Measurements from ENCODE around the gene OR52H1. TPM values are rescaled to one million over a fixed set of nuclear protein-coding genes. Genes with fewer than 3 reads are reported as not detected.

OR52H1 gene
- polyA plus RNA-seq, 3 donors from 2014 or later: not detected

Other genes with a start within 250 kb of the OR52H1 start
- not detected for gene OR51B4, start 246.6 kb downstream of the OR52H1 start, polyA plus RNA-seq
- gene OR51B2, start 224.2 kb downstream of the OR52H1 start, polyA plus RNA-seq: not detected
- gene OR51B5, start 205.0 kb downstream of the OR52H1 start, polyA plus RNA-seq: not detected
- gene OR51B6, start 197.0 kb downstream of the OR52H1 start, polyA plus RNA-seq: not detected
- gene OR51M1, start 164.7 kb downstream of the OR52H1 start, polyA plus RNA-seq: not detected
- not detected for gene OR51Q1, start 126.4 kb downstream of the OR52H1 start, polyA plus RNA-seq
- gene OR51I1, start 107.0 kb downstream of the OR52H1 start, polyA plus RNA-seq: not detected
- gene OR51I2, start 99.2 kb downstream of the OR52H1 start, polyA plus RNA-seq: not detected
- not detected for gene OR52D1, start 59.9 kb downstream of the OR52H1 start, polyA plus RNA-seq
- gene UBQLN3, start 38.6 kb downstream of the OR52H1 start, polyA plus RNA-seq: not detected
- gene UBQLNL, start 31.8 kb downstream of the OR52H1 start, polyA plus RNA-seq: not detected
- not detected for gene OR52B6, start 32.3 kb upstream of the OR52H1 start, polyA plus RNA-seq
- gene TRIM6, start 48.1 kb upstream of the OR52H1 start, polyA plus RNA-seq: not detected
- 10 to 100 TPM; 13.6 to 37.6 (median 18.8) TPM for gene TRIM34, start 76.5 kb upstream of the OR52H1 start, polyA plus RNA-seq
- gene TRIM5, start 136.5 kb upstream of the OR52H1 start, polyA plus RNA-seq: 10 to 100 TPM in 2 of 3 donors, 1 to 10 TPM in 1; 8.9 to 19.8 (median 14.6) TPM
- 100 to 1,000 TPM; 148 to 196 (median 166) TPM for gene TRIM22, start 141.2 kb upstream of the OR52H1 start, polyA plus RNA-seq
- under 1 TPM in 1 of 3 donors, not detected in 2; 0.28 TPM for gene OR56B1, start 187.9 kb upstream of the OR52H1 start, polyA plus RNA-seq
- gene OR52N4, start 205.7 kb upstream of the OR52H1 start, polyA plus RNA-seq: not detected
- gene OR52N5, start 234.8 kb upstream of the OR52H1 start, polyA plus RNA-seq: not detected
- gene OR52N1, start 242.7 kb upstream of the OR52H1 start, polyA plus RNA-seq: not detected

Measured in immature natural killer cell (primary cell).